G401 (cell line): ENCODE measurements around the gene LONRF3. TPM values are rescaled to one million over a fixed set of nuclear protein-coding genes. Genes with fewer than 3 reads are reported as not detected.
"Not testable (repeated sequence)": the region's sequence is repeated elsewhere in the genome, so short reads cannot be mapped to it uniquely, and the experiment has no call there.

ENCODE experiments used
- DNase-seq: peaks from one replicate; pipeline ENCODE4 v3.0.0-alpha.2; 2015; ENCODE audit warnings: low spot score
- in situ Hi-C: cut with HindIII; loops from 2 replicates; pipeline ENCODE4 v1.10.0; 2016; ENCODE audit warnings: low sequenced_read_pairs, mixed read lengths
- total RNA-seq: library from RNA; depleted of rRNA; stranded (reverse); fragments of >200 nt; shearing (Covaris generic); gene quantifications from 2 replicates; pipeline ENCODE4 v1.2.3, GENCODE V29; 2014; rRNA removed

LONRF3 gene
- total RNA-seq, 1 experiment from 2014 or later: not detected

GRCh38 chrX:119027960-119028732 lies 53.7 kb downstream of the LONRF3 start:
- DNase-seq, in situ Hi-C loops: not testable (repeated sequence)

DNA sequence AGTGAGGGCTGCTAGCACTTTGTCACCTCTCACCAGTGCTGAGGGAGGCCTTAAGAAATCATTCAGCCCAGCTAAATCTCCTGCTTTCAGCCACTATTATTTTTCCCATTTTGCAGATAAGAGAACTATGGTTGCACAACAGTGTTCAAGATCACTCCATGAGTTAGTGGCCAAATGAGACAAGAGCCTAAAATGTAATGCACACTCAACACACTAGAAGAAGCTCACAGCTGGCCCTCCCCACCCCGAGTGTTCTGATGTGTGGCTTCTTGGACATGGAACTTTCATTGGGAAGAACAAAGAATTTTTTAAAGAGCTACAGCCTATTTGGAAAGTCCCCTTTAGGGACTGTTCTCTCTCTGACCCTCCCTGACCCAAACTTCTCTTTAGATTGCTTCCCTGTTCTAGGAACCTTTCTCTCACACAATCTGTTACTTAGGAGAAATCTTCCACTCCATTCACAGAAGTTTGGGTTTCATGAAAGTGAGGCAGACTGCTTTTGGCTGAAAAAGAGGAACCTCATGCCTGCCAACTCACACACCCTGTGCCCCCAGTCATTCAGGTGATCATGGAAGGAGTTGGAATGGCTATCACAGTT lies 54.4 kb downstream of the LONRF3 start:
- DNase-seq: no peak
- in situ Hi-C loops: no loop called here

DNA sequence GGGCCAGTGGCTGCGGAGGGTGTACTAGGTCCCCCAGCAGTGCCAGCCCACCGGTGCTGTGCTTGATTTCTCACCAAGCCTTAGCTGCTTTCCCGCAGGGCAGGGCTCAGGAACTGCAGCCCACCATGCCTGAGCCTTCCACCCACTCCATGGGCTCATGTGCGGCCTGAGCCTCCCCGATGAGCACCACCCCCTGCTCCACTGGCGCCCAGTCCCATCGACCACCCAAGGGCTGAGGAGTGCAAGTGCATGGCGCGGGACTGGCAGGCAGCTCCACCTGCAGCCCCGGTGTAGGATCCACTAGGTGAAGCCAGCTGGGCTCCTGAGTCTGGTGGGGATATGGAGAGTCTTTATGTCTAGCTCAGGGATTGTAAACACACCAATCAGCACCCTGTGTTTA lies 55.2 kb downstream of the LONRF3 start:
- DNase-seq, in situ Hi-C loops: not testable (repeated sequence)

GRCh38 chrX:119030990-119031389 lies 56.6 kb downstream of the LONRF3 start:
- in situ Hi-C loops: no loop called here
- no peak for DNase-seq

DNA sequence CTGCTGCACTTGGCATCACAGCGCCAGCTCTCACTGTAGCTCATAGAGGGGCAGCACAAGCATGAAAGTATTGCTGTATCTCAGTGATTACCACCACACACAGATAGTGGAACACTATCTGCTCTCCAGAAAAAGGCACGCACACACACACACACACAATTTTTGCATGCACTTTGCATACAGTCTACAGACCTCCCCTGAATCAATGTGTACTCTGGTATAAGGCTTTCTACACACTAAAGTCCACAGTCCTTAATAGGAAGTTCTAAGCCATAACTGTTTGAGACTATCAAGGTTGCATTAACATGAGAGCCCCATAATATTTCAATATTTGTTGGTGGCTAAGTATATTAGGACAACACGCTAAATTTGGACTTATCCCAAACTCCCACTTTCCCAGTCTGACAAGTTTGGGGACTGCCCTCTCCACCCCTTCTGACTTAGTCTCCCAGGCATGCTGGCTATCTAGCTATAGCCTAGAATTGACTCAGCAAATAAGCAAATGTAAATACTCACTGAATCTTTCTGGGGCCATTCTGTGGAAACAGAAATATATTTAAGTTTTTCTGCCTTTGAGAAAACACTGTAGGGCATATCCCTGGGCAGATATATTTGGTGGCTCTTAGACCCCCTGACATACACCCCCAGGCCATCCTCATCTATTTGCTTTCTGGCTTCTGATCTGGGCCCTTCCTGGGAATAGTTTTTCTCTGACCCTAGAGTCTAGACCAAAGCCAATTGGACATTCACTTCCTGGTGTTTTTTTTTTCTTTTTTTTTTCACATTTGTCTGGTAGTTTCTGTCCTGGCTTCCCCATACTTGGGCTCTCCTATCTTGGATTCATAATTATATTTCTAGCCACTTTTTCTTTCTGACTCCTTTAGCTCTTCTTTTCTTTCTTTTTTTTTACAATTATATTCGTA lies 62.0 kb downstream of the LONRF3 start:
- in situ Hi-C loops: no loop called here
- no peak for DNase-seq

DNA sequence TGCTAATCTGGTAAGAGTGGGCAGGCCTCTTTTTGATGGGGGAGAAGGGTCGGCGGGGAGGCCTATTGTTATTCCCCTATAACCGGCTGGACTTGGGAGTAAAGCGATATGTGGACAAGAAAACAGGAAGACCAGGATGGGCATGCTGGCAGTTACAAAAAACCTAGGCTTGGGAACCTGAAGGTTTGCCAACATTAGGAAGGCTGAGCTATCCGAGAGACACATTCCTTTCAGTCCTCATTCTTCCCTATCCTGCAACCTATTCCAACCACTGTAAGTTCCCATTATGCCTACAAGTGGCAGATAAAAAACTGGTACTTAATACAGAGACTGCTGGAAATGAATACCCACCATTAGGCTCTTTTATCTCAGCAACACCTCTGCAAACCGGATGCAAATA lies 66.0 kb downstream of the LONRF3 start:
- in situ Hi-C loops: no loop called here
- DNase-seq: no peak

- in situ Hi-C loops: no loop called here
- DNase-seq: no peak
Observed at GRCh38 chrX:119041175-119041574, 66.8 kb downstream of the LONRF3 start.

DNA sequence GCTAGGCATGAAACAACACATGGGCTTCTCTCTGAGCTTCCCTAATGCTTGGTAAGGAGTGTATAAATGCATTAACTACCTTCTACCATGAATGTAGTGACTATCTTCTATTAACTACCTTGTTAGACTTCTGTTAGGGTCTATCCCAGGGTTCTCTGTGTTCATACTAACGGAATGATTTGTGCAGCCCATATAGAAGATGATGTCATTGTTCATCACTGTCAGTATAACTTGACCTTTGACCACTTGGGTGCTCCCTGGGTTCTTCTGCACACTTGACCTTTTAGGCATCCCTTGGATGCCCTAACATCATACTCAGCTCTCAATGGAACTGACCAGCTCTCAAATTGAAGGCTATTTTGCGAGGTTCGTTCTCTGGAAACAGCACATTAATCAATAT lies 67.6 kb downstream of the LONRF3 start:
- DNase-seq: no peak
- in situ Hi-C loops: no loop called here

- DNase-seq: no peak
- in situ Hi-C loops: no loop called here
Observed at GRCh38 chrX:119042996-119043395, 68.6 kb downstream of the LONRF3 start.

DNA sequence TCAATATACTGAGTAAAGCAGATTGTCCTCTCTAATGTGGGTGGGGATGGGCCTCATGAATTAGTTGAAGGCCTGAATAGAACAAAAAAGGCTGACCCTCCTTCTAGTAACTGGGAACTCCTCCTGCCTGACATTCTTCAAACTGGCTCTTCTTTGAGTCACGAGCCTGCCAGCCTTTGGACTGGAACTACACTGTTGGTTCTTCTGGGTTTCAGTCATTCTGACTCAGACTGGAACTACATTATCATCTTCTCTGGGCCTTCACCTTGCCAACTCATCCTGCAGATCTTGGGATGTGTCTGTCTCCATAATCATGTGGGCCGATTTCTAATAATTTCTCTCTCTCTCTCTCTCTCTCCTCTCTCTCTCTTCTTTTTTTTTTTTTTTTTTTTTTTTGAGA lies 71.5 kb downstream of the LONRF3 start:
- no peak for DNase-seq
- in situ Hi-C loops: no loop called here

DNA sequence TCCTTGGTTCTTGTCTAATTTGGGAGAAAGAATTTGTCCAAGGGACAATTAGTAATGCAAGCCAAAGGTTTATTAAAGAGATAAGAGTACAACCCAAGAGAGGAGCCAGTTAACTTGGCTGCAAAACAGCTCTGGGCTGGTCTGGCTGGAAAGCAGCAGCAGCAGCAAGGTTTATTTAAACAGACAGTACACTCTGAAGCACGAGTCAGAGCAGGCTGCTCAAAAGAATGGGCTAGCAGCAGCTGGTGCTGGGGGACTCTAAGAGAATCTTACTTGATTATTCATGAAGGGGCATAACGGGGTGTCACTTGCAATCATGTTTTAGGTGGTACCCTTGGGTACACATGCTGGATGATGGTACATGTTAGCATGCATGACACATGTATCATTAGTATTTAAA lies 81.3 kb downstream of the LONRF3 start:
- in situ Hi-C loops: no loop called here
- DNase-seq: no peak

- in situ Hi-C loops: no loop called here
- no peak for DNase-seq
Observed at GRCh38 chrX:119062750-119063374, 88.4 kb downstream of the LONRF3 start.

GRCh38 chrX:119063428-119063827 lies 89.0 kb downstream of the LONRF3 start:
- DNase-seq: no peak
- in situ Hi-C loops: no loop called here

GRCh38 chrX:119067023-119067739 lies 92.8 kb downstream of the LONRF3 start:
- peak; percentile 67 for DNase-seq
- in situ Hi-C loops: no loop called here

Other genes with a start within 250 kb of the LONRF3 start
- gene IL13RA1, start 247.0 kb upstream of the LONRF3 start, total RNA-seq: 25.0 and 29.7 TPM in 2 replicates
- not detected in 2 replicates for gene ZCCHC12, start 150.8 kb upstream of the LONRF3 start, total RNA-seq
- not detected in 2 replicates for gene CT47C1, start 98.4 kb downstream of the LONRF3 start, total RNA-seq
- gene KIAA1210, start 153.2 kb downstream of the LONRF3 start, total RNA-seq: not detected in 2 replicates